ENCODE results near the gene IKZF3.
"Not testable (repeated sequence)": the region's sequence is repeated elsewhere in the genome, so short reads cannot be mapped to it uniquely, and the experiment has no call there.

Gene IKZF3

GRCh38 chr17:39772987-39773934, 90.9 kb downstream of the IKZF3 start:
- DNase-seq (ENCODE audit: extremely low spot score), result no peak
- CTCF ChIA-PET, result no interaction called here
- no peak for TF ChIP-seq CTCF (IDR thresholded peaks at IDR 0.05; ENCODE audit: control extremely low read depth, extremely low read depth, low read depth, missing control alignments)
- POLR2A ChIA-PET, result interaction anchor here (1.0 kb wide), 1 partner anchor 17 kb away, joined by 3 read pairs; no protein-coding TSS in a partner anchor

- ChIA-PET POLR2A (interaction anchor here (1.0 kb wide), 1 partner anchor 16 kb away, joined by 3 read pairs; no protein-coding TSS in a partner anchor), CTCF (interaction anchor here (1.2 kb wide), 1 partner anchor 92 kb away, joined by 3 read pairs; the partner anchor contains the start of gene IKZF3)
- DNase-seq (ENCODE audit: extremely low spot score), result no peak
- TF ChIP-seq CTCF (IDR thresholded peaks at IDR 0.05; ENCODE audit: control extremely low read depth, extremely low read depth, low read depth, missing control alignments), result no peak
These were observed 91.7 kb downstream of the IKZF3 start for GRCh38 chr17:39772415-39772814.

- no peak for TF ChIP-seq CTCF (IDR thresholded peaks at IDR 0.05; ENCODE audit: control extremely low read depth, extremely low read depth, low read depth, missing control alignments)
- POLR2A ChIA-PET, result interaction anchor here (0.9 to 1.1 kb wide), 2 partner anchors 9 to 14 kb away, joined by 3 to 6 read pairs; no protein-coding TSS in a partner anchor
- peak; percentile 52 for DNase-seq (ENCODE audit: extremely low spot score)
- CTCF ChIA-PET, result interaction anchor here (1.0 to 1.8 kb wide), 6 partner anchors 13 to 148 kb away, joined by 3 to 6 read pairs (median 4); no protein-coding TSS in a partner anchor
These were observed 94.0 kb downstream of the IKZF3 start for GRCh38 chr17:39769974-39770587.

DNA sequence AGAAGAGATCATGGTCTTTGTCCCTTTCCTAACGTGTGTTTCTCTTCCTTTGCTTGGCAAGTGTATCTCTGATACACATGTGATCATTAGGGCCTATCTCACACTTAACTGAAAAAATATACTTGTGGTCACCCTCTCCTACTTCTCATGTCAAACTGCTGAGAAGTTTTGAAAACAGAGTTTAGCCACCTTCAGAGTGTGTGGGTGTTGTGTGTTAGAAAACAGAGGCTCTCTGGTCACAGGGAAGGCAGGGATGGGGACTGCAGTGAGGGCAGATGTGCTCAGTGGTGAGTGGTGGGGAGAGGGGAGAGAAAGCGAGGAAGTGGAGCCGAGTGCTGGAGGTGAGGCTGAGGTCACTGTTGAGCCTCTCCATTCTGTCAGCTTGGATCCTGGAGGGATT, 97.0 kb downstream of the IKZF3 start:
- DNase-seq (ENCODE audit: extremely low spot score), result peak; percentile 45
- TF ChIP-seq CTCF (IDR thresholded peaks at IDR 0.05; ENCODE audit: control extremely low read depth, extremely low read depth, low read depth, missing control alignments), result no peak
- ChIA-PET CTCF (interaction anchor here (0.7 to 1.4 kb wide), 3 partner anchors 8 to 146 kb away, joined by 3 read pairs; no protein-coding TSS in a partner anchor), POLR2A (interaction anchor here (0.6 to 1.0 kb wide), 2 partner anchors 12 to 355 kb away, joined by 4 read pairs; no protein-coding TSS in a partner anchor)

DNA sequence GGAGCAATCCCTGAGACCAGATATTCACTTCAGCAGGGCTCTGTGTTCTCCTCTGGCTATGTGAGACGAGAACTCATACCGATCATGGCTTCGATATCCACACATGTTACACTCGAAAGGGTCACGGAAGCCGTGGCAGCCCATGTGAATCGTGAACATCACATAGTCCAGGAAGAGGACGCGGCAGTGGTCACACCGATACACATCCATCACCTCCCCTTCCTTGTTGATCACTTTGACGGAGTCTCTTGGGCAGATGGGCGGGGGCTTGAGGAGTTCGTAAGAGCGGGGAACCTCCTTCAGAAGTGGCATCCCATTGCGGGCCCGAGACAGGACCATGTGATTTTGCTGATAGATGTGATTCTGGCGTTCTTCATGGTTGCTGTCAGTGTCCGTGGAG, 98.3 kb downstream of the IKZF3 start:
- ChIA-PET POLR2A (interaction anchor here (0.6 kb wide), 1 partner anchor 9 kb away, joined by 4 read pairs; no protein-coding TSS in a partner anchor), CTCF (interaction anchor here (0.7 to 3.3 kb wide), 3 partner anchors 11 to 96 kb away, joined by 3 to 18 read pairs (median 3); no protein-coding TSS in a partner anchor)
- DNase-seq (ENCODE audit: extremely low spot score), result no peak
- TF ChIP-seq CTCF (IDR thresholded peaks at IDR 0.05; ENCODE audit: control extremely low read depth, extremely low read depth, low read depth, missing control alignments), result no peak

DNA sequence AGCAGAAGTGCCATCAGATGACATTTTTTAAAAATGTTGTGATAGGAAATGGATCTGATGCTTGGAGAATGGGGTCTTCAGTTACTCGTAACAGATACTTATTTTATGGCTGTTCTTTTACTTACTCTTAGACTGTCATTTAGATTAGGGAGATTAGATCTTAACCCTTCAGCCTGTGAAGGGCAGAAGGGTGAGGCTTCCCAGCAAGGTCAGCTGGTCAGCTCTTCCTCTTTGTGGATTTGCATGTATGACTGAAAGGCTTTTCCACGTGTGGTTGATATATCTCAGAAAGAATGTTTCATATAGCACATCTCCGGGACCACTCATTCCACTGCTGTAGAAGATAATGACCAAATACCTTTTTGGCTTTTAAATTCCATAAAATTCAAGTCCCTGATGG, 98.9 kb downstream of the IKZF3 start:
- ChIA-PET POLR2A (interaction anchor here (0.6 kb wide), 1 partner anchor 10 kb away, joined by 4 read pairs; no protein-coding TSS in a partner anchor), CTCF (interaction anchor here (0.7 to 3.3 kb wide), 4 partner anchors 10 to 97 kb away, joined by 3 to 18 read pairs (median 4); no protein-coding TSS in a partner anchor)
- no peak for DNase-seq (ENCODE audit: extremely low spot score)
- TF ChIP-seq CTCF (IDR thresholded peaks at IDR 0.05; ENCODE audit: control extremely low read depth, extremely low read depth, low read depth, missing control alignments), result no peak

DNA sequence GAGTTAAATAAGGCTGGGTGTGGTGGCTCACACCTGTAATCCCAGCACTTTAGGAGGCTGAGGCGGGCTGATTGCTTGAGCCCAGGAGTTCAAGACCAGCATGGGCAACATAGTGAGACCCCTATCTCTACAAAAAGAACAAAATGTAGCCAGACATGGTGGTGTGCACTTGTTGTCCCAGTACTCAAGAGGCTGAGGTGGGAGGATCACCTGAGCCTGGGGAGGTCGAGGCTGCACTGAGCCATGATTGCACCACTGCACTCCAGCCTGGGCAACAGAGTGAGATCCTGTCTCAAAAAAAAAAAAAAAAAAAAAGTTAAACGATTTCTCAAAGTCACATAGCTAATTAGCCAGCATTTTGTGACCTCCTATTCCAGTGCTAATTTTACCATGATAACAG, 99.9 kb downstream of the IKZF3 start:
- CTCF ChIA-PET, result interaction anchor here (1.5 to 3.3 kb wide), 2 partner anchors 9 to 98 kb away, joined by 3 to 18 read pairs; no protein-coding TSS in a partner anchor
- DNase-seq (ENCODE audit: extremely low spot score); POLR2A ChIA-PET: not testable (repeated sequence)
